ENCODE measurements around the gene TSPAN18. TPM values are rescaled to one million over a fixed set of nuclear protein-coding genes. Genes with fewer than 3 reads are reported as not detected.

Gene TSPAN18
- total and polyA plus RNA-seq, 2 experiments from 2014 or later, result 6.0 to 10.6 TPM

DNA sequence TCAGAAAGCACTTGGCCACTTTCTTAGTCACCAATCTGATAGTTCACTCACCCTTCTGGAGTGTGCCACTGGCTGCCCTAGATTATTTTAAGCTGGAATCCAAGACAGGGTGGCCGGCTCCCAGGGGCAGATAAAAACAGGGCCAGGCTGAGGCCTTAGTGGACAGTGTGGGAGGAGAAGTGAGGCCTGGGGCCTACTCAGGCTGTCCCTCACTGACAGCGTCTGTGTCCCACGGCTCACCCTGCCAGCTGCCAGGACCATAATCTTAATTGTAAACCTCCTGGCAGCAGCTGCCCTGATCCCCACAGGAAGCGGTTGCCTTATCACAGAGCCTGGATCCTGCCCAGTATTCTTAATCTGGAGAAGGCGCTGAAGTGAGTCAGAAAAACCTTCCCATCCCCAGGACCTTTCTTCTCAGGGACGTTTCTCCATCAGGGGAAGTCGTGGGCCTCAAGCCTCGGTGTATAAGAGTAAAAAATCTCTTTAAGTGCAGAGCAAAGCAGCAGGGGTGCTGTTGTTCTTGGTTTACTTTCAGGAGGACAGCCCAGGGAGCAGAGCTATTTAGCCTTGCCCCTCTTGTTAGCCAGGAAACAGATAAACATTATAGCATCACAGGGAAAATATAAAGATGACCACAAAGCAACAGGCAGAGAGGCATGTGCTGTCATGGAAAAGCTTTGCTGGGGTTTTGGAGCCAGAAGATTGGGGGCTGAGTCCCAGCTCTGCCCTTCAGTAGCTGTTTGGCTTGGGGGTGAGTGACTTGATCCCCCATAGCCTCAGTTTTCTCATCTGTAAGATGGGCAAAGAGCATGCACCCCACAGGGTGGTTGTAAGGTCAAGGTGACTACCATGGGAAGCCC, 39.6 kb downstream of the TSPAN18 start:
- no peak overlapping the region for H3K4me3 Mint-ChIP-seq
- H3K4me2 ChIP-seq, result no peak overlapping the region
- TF ChIP-seq NANOG (IDR thresholded peaks at IDR 0.05; ENCODE audit: borderline replicate concordance) (no peak), EZH2phosphoT487 (IDR thresholded peaks at IDR 0.05; ENCODE audit: unreplicated experiment) (no peak), CREB1 (CRISPR knock-in tag; IDR thresholded peaks at IDR 0.05; ENCODE audit: low read depth) (no peak), JUNB (IDR thresholded peaks at IDR 0.05; ENCODE audit: unreplicated experiment) (no peak), POLR2AphosphoS5 (IDR thresholded peaks at IDR 0.05; ENCODE audit: low read depth) (no peak), STAT1 (IDR thresholded peaks at IDR 0.05; ENCODE audit: unreplicated experiment) (no peak)
- TF ChIP-seq, protein P1, sequence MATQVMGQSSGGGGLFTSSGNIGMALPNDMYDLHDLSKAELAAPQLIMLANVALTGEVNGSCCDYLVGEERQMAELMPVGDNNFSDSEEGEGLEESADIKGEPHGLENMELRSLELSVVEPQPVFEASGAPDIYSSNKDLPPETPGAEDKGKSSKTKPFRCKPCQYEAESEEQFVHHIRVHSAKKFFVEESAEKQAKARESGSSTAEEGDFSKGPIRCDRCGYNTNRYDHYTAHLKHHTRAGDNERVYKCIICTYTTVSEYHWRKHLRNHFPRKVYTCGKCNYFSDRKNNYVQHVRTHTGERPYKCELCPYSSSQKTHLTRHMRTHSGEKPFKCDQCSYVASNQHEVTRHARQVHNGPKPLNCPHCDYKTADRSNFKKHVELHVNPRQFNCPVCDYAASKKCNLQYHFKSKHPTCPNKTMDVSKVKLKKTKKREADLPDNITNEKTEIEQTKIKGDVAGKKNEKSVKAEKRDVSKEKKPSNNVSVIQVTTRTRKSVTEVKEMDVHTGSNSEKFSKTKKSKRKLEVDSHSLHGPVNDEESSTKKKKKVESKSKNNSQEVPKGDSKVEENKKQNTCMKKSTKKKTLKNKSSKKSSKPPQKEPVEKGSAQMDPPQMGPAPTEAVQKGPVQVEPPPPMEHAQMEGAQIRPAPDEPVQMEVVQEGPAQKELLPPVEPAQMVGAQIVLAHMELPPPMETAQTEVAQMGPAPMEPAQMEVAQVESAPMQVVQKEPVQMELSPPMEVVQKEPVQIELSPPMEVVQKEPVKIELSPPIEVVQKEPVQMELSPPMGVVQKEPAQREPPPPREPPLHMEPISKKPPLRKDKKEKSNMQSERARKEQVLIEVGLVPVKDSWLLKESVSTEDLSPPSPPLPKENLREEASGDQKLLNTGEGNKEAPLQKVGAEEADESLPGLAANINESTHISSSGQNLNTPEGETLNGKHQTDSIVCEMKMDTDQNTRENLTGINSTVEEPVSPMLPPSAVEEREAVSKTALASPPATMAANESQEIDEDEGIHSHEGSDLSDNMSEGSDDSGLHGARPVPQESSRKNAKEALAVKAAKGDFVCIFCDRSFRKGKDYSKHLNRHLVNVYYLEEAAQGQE (IDR thresholded peaks at IDR 0.05; ENCODE audit: unreplicated experiment), result no peak
- TF ChIP-seq, protein P2, sequence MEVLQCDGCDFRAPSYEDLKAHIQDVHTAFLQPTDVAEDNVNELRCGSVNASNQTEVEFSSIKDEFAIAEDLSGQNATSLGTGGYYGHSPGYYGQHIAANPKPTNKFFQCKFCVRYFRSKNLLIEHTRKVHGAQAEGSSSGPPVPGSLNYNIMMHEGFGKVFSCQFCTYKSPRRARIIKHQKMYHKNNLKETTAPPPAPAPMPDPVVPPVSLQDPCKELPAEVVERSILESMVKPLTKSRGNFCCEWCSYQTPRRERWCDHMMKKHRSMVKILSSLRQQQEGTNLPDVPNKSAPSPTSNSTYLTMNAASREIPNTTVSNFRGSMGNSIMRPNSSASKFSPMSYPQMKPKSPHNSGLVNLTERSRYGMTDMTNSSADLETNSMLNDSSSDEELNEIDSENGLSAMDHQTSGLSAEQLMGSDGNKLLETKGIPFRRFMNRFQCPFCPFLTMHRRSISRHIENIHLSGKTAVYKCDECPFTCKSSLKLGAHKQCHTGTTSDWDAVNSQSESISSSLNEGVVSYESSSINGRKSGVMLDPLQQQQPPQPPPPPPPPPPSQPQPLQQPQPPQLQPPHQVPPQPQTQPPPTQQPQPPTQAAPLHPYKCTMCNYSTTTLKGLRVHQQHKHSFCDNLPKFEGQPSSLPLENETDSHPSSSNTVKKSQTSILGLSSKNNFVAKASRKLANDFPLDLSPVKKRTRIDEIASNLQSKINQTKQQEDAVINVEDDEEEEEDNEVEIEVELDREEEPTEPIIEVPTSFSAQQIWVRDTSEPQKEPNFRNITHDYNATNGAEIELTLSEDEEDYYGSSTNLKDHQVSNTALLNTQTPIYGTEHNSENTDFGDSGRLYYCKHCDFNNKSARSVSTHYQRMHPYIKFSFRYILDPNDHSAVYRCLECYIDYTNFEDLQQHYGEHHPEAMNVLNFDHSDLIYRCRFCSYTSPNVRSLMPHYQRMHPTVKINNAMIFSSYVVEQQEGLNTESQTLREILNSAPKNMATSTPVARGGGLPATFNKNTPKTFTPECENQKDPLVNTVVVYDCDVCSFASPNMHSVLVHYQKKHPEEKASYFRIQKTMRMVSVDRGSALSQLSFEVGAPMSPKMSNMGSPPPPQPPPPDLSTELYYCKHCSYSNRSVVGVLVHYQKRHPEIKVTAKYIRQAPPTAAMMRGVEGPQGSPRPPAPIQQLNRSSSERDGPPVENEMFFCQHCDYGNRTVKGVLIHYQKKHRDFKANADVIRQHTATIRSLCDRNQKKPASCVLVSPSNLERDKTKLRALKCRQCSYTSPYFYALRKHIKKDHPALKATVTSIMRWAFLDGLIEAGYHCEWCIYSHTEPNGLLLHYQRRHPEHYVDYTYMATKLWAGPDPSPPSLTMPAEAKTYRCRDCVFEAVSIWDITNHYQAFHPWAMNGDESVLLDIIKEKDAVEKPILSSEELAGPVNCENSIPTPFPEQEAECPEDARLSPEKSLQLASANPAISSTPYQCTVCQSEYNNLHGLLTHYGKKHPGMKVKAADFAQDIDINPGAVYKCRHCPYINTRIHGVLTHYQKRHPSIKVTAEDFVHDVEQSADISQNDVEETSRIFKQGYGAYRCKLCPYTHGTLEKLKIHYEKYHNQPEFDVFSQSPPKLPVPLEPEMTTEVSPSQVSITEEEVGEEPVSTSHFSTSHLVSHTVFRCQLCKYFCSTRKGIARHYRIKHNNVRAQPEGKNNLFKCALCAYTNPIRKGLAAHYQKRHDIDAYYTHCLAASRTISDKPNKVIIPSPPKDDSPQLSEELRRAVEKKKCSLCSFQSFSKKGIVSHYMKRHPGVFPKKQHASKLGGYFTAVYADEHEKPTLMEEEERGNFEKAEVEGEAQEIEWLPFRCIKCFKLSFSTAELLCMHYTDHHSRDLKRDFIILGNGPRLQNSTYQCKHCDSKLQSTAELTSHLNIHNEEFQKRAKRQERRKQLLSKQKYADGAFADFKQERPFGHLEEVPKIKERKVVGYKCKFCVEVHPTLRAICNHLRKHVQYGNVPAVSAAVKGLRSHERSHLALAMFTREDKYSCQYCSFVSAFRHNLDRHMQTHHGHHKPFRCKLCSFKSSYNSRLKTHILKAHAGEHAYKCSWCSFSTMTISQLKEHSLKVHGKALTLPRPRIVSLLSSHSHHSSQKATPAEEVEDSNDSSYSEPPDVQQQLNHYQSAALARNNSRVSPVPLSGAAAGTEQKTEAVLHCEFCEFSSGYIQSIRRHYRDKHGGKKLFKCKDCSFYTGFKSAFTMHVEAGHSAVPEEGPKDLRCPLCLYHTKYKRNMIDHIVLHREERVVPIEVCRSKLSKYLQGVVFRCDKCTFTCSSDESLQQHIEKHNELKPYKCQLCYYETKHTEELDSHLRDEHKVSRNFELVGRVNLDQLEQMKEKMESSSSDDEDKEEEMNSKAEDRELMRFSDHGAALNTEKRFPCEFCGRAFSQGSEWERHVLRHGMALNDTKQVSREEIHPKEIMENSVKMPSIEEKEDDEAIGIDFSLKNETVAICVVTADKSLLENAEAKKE (CRISPR knock-in tag; IDR thresholded peaks at IDR 0.05), result no peak
- no peaks in the 10 kb centered on the region for H4K20me1 ChIP-seq (replicated peaks; ENCODE audit: insufficient read depth)
- H3K4me1 ChIP-seq (ENCODE audit: insufficient read depth), result peaks cover 26% of the 10 kb centered on the region
- H3K9me2 ChIP-seq (ENCODE audit: insufficient read depth), result peaks cover 7% of the 10 kb centered on the region; the same call in 1 of the 2 replicates
- peaks cover 26% of the 10 kb centered on the region for H3K36me3 Mint-ChIP-seq (ENCODE audit: low read depth)
- peaks cover 10% of the 10 kb centered on the region; the same call in 2 of the 3 replicates for H3K9me3 Mint-ChIP-seq
- no peak overlapping the region for H2AFZ ChIP-seq
- DNase-seq (ENCODE audit: low spot score) (peak; percentile 46), ATAC-seq (peak; percentile 65)
- H3K27me3 Mint-ChIP-seq (ENCODE audit: insufficient read depth, low read depth, poor library complexity), result peaks cover 4% of the 10 kb centered on the region
- H3K4me3 ChIP-seq, result no peak overlapping the region
- H3K27me3 ChIP-seq (ENCODE audit: insufficient read depth), result no peaks in the 10 kb centered on the region
- no peaks in the 10 kb centered on the region for H3K36me3 ChIP-seq (ENCODE audit: insufficient read depth)
- H3K4me1 Mint-ChIP-seq, result peaks cover 32% of the 10 kb centered on the region
- H3K27ac Mint-ChIP-seq, result no peak overlapping the region
- H3F3A ChIP-seq (replicated peaks; ENCODE audit: low read depth), result no peaks in the 10 kb centered on the region; the same call in 1 of the 2 replicates
- no peaks in the 10 kb centered on the region for H3K79me2 ChIP-seq (replicated peaks; ENCODE audit: insufficient read depth)
- no peak overlapping the region for H3K27ac ChIP-seq (ENCODE audit: low read depth)

Data from GM23338 (cell line).